Upper lobe of right lung (tissue), 1 donor: ENCODE data around the gene AKIRIN2. TPM values are rescaled to one million over a fixed set of nuclear protein-coding genes. Genes with fewer than 3 reads are reported as not detected.
A peak's percentile ranks its signal among the peaks of the same experiment; 100 is the strongest.

ENCODE experiments used
- ATAC-seq: fragments of 200-7000 bp; cut with Tn5 transposase; one replicate; pipeline ENCODE4 v1.9.1; 2020; ENCODE audit warnings: mild to moderate bottlenecking, moderate library complexity
- DNase-seq: peaks from one replicate; pipeline ENCODE4 v3.0.0-alpha.2; 2020
- H3K27ac ChIP-seq: fragments of 200-600 bp; one replicate; pipeline ENCODE4 v1.8.0; 2022
- H3K27me3 ChIP-seq: fragments of 200-600 bp; one replicate; pipeline ENCODE4 v1.8.0; 2022; ENCODE audit warnings: mild to moderate bottlenecking
- H3K36me3 ChIP-seq: fragments of 200-600 bp; one replicate; pipeline ENCODE4 v1.8.0; 2022
- H3K4me1 ChIP-seq: fragments of 200-600 bp; one replicate; pipeline ENCODE4 v1.8.0; 2022
- H3K4me3 ChIP-seq: fragments of 200-600 bp; one replicate; pipeline ENCODE4 v1.8.0; 2022; ENCODE audit warnings: mild to moderate bottlenecking
- H3K9me3 ChIP-seq: fragments of 200-600 bp; one replicate; pipeline ENCODE4 v1.8.0; 2022
- intact Hi-C: fragments of 100-400 bp; cut with DNase I; formaldehyde crosslinking; loops from one replicate; pipeline ENCODE4 v1.11.0; 2022
- total RNA-seq: library from RNA; stranded (reverse); fragmentation: NEBNext Ultra II Directional; extraction: Animal tissue kit (Norgen Biotek cat#: 25700); gene quantifications from one replicate; pipeline ENCODE4 v1.2.1, GENCODE V29; 2021
- TF ChIP-seq, protein P1 (sequence below): fragments of 200-600 bp; IDR thresholded peaks from one replicate; pipeline ENCODE4 v1.8.0; 2022; ENCODE audit warnings: antibody characterized with exemption
- donor health status: DM: no; HTN: yes; CAD: no; lungs with severe emphysema.

Gene AKIRIN2
- total RNA-seq, 1 donor from 2014 or later: 56.6 TPM

DNA sequence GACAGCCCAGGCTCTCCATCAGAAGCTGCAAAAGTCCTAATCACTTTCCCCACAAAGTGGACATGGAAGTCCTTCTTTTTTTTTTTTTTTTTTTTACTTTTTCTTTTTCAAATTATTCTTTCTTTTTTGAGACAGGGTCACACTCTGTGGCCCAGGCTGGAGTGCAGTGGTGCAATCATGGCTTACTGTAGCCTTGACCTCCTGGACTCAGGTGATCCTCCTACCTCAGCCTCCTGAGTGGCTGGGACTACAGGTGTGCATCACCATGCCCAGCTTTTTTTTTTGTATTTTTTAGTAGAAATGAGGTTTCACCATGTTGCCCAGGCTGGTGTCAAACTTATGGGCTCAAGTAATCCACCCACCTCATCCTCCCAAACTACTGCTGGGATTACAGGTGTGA lies 29.0 kb upstream of the AKIRIN2 start:
- ATAC-seq: no peak
- Histone ChIP-seq H3K36me3 (no peaks in the 10 kb centered on the region), H3K4me3 (no peak overlapping the region), H3K9me3 (no peaks in the 10 kb centered on the region), H3K4me1 (peaks cover 24% of the 10 kb centered on the region), H3K27ac (peak overlapping the region; percentile 65), H3K27me3 (no peaks in the 10 kb centered on the region)
- intact Hi-C loops: no loop called here
- TF ChIP-seq, protein P1, sequence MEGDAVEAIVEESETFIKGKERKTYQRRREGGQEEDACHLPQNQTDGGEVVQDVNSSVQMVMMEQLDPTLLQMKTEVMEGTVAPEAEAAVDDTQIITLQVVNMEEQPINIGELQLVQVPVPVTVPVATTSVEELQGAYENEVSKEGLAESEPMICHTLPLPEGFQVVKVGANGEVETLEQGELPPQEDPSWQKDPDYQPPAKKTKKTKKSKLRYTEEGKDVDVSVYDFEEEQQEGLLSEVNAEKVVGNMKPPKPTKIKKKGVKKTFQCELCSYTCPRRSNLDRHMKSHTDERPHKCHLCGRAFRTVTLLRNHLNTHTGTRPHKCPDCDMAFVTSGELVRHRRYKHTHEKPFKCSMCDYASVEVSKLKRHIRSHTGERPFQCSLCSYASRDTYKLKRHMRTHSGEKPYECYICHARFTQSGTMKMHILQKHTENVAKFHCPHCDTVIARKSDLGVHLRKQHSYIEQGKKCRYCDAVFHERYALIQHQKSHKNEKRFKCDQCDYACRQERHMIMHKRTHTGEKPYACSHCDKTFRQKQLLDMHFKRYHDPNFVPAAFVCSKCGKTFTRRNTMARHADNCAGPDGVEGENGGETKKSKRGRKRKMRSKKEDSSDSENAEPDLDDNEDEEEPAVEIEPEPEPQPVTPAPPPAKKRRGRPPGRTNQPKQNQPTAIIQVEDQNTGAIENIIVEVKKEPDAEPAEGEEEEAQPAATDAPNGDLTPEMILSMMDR: no peak
- no peak for DNase-seq

DNA sequence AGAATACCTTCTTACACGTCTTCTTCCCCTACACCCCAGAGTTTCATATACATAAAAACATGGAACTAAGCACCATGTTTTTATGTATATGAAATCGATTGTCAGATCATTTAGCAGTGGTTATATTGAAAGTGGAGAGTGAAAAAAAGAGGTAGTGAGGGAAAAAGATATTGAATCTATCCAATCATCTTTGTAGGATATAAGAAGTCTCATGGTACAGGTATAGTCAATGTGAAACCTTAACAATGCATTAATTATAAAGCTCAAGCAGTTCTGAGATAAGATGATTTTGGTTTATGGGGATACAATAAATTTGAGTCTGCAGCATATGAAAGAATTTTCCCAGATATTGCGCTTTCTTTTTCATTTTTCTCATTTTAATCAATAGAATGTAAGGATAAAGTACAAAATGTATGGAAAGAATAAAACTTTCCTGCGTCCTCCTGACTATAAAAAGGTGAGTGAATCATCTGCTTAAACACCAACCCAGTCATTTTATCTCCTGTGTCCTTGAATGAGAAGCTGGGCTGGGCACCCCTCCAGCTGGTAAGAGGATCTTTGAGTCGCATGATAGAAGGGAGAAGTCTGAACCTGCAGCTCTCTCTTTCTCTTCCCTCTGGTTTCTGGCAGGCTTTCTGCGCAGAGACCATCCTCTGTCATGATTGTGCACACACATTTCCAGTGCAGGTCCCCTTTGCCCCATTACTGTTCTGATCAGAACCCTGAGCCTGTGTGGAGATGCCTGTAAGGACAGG lies 28.1 kb upstream of the AKIRIN2 start:
- no peak for DNase-seq
- no peak overlapping the region for H3K27ac ChIP-seq

GRCh38 chr6:87728706-87729105 lies 26.7 kb upstream of the AKIRIN2 start:
- H3K4me1 ChIP-seq: peaks cover 24% of the 10 kb centered on the region
- TF ChIP-seq, protein P1: no peak
- H3K27me3 ChIP-seq: no peaks in the 10 kb centered on the region
- H3K36me3 ChIP-seq: no peaks in the 10 kb centered on the region
- DNase-seq: no peak
- H3K27ac ChIP-seq: no peak overlapping the region
- no peak overlapping the region for H3K4me3 ChIP-seq
- no peak for ATAC-seq
- H3K9me3 ChIP-seq: no peaks in the 10 kb centered on the region
- intact Hi-C loops: no loop called here

More for the DNA sequence above, 28.1 kb upstream of the AKIRIN2 start:
- ATAC-seq: peak; percentile 13
- H3K36me3 ChIP-seq: no peaks in the 10 kb centered on the region
- no peak overlapping the region for H3K4me3 ChIP-seq
- no peaks in the 10 kb centered on the region for H3K9me3 ChIP-seq
- TF ChIP-seq, protein P1: no peak
- no peaks in the 10 kb centered on the region for H3K27me3 ChIP-seq
- H3K4me1 ChIP-seq: peaks cover 24% of the 10 kb centered on the region
- intact Hi-C loops: no loop called here

DNA sequence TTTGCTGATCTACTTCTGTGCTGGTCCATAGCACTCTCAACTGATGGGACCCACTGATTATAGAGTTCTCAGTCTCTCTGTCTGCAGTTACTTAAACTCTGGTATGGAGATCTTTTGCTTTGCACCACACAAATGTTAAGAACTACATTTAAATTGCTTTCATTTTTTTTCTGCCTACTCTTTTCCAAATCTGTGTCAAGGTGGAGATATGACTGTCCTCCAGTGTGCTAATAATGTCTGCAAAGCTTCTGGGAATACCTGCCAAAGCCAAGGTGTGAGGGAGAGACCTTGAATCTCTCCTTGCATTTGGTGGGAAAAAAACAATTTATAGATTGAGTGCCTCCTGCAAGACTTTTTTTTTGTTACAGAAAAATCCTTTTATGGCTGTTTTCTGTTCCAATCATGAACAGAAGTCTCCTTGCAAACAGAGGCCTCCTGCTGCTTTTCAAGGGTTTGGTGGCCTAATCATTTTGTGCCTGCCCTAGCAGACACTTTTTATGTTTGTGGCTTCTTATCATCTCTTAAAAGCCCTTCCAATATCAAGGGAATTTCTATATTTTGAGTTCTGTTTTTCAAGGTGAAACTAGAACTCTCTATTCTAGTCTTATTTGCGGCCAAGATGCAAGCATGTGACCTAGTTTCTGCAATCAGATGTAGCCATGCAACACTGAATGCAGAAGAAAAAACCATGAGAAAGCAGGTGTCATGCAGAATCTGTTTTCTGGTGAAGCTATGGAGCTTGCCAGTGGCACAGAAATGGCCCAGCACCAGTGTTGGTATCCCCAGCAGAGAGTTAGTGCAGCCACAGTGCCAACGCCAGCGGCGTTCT lies 23.2 kb upstream of the AKIRIN2 start:
- ATAC-seq (peak; percentile 42), DNase-seq (no peak)
- Histone ChIP-seq H3K27ac (no peak overlapping the region), H3K4me1 (peaks cover 5% of the 10 kb centered on the region), H3K36me3 (no peaks in the 10 kb centered on the region), H3K27me3 (no peaks in the 10 kb centered on the region), H3K4me3 (no peak overlapping the region), H3K9me3 (no peaks in the 10 kb centered on the region)
- TF ChIP-seq, protein P1: no peak
- intact Hi-C loops: no loop called here

DNA sequence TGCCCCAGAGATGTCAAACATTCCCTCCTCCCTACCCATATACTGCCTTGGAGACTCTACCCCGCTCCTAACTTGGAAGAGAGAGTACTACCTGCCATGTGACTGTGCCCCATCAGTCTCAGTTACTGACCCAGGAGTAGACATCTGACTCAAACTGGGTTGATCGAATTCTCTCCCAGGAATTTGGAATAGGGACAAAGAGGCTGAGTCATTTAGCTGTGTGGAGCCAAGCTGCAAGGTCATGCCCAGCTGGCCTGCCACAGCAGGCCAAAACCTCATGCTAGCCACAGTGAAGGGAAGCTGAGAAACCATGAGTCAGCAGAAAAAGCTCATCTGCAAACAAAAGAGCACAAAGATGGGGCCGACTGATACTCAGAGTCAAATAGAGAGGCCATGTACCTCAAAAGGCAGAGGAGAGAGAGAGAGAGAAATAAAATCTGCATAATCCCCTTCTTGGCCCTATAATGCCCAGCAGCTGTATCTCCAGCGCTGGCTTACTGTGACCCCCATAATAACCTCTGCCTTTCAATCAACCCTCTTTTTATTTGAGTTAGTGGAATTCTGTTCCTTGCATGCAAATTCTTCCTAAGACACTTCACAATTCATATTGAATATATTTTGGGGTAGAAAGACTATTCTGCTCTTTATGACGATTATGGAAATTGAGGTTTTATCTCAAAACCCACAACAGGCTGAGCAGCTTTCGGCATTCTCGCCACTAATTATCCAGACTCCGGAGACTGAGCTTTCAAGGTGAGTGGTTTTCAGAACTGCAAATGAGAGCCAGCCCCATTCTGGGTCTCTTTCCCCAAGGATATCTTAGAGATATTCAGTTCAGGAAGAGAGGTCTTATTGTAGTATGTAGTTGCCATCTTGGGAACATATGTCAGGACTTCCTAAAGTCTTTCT lies 21.4 kb upstream of the AKIRIN2 start:
- Histone ChIP-seq H3K27ac (no peak overlapping the region), H3K27me3 (no peaks in the 10 kb centered on the region), H3K4me1 (peaks cover 4% of the 10 kb centered on the region), H3K36me3 (no peaks in the 10 kb centered on the region), H3K9me3 (no peaks in the 10 kb centered on the region), H3K4me3 (no peak overlapping the region)
- TF ChIP-seq, protein P1: no peak
- intact Hi-C loops: no loop called here
- DNase-seq (peak; percentile 70), ATAC-seq (peak; percentile 81)
